Right lobe of liver (tissue), 4 donors: Measurements from ENCODE around the gene SLC15A5.

Source experiments
- CTCF ChIP-seq, 4 donors: fragments of 200-600 bp in 3 of 4; fragments of 450-650 bp in 1 of 4; IDR thresholded peaks; one replicate each; pipeline versions ENCODE4 v1.5.1 to v1.8.0; 2016 to 2022; ENCODE audit warnings: antibody characterized with exemption in 4 of 4, mild to moderate bottlenecking in 2 of 4
- POLR2A ChIP-seq: fragments of 450-650 bp; IDR thresholded peaks from one replicate; pipeline ENCODE4 v1.6.1; 2017; ENCODE audit warnings: antibody characterized with exemption, mild to moderate bottlenecking
- donor health status: DM: no; HTN: no; CAD: no.
- donor health status: DM: no; HTN: no; CAD: no.
- donor health status: DM: no; HTN: yes; CAD: no.

- TF ChIP-seq CTCF (IDR thresholded peaks at IDR 0.05), result no peak
- TF ChIP-seq POLR2A, result no peak
Observed at GRCh38 chr12:16228067-16228466, 49.4 kb downstream of the SLC15A5 start.
